Measurements from ENCODE around the gene SPACA5.
"Not testable (repeated sequence)": the region's sequence is repeated elsewhere in the genome, so short reads cannot be mapped to it uniquely, and the experiment has no call there.

Gene SPACA5

GRCh38 chrX:48006688-48007087 is at the start of gene SPACA5:
SPACA5 (plus strand) TSS chrX:48006988; CDS start chrX:48007803, 815 bp downstream.
- DNase-seq: not testable (repeated sequence)

GRCh38 chrX:47958206-47958605 is 48.6 kb upstream of the SPACA5 start:
- not testable (repeated sequence) for DNase-seq

GRCh38 chrX:47958761-47959342 is 47.9 kb upstream of the SPACA5 start:
- DNase-seq: peak; percentile 1 to 4

GRCh38 chrX:47960406-47960805 is 46.4 kb upstream of the SPACA5 start:
- DNase-seq: peak in 1 of 2 experiments; percentile 2

GRCh38 chrX:47961830-47962229 is 45.0 kb upstream of the SPACA5 start:
- DNase-seq: not testable (repeated sequence)

GRCh38 chrX:47965526-47965925 is 41.3 kb upstream of the SPACA5 start:
- DNase-seq: not testable (repeated sequence)

- no peak for DNase-seq
Observed at GRCh38 chrX:47973235-47973634, 33.6 kb upstream of the SPACA5 start.

GRCh38 chrX:47976254-47977151 is 30.3 kb upstream of the SPACA5 start:
- DNase-seq: no peak

- DNase-seq: no peak
Observed at GRCh38 chrX:47991263-47992094, 15.3 kb upstream of the SPACA5 start.

GRCh38 chrX:47992095-47992380 is 14.8 kb upstream of the SPACA5 start:
- DNase-seq: no peak

- no peak for DNase-seq
Observed at GRCh38 chrX:47992669-47993068, 14.1 kb upstream of the SPACA5 start.

- DNase-seq: no peak
Observed at GRCh38 chrX:48001260-48001659, 5.5 kb upstream of the SPACA5 start.

GRCh38 chrX:48002319-48002718 is 4.5 kb upstream of the SPACA5 start:
- no peak for DNase-seq

- no peak for DNase-seq
Observed at GRCh38 chrX:48002929-48003328, 3.9 kb upstream of the SPACA5 start.

- no peak for DNase-seq
Observed at GRCh38 chrX:48003367-48003757, 3.4 kb upstream of the SPACA5 start.

GRCh38 chrX:48003758-48004457 is 2.9 kb upstream of the SPACA5 start, which contains the start of gene ZNF182:
ZNF182 (minus strand) TSS chrX:48003989; CDS start chrX:48002609, 1,380 bp downstream.
- peak; percentile 81 to 83 for DNase-seq

- DNase-seq: not testable (repeated sequence)
Observed at GRCh38 chrX:48009445-48009960, 2.7 kb downstream of the SPACA5 start.

- not testable (repeated sequence) for DNase-seq
Observed at GRCh38 chrX:48016583-48017310, 10.0 kb downstream of the SPACA5 start.

- DNase-seq: not testable (repeated sequence)
Observed at GRCh38 chrX:48019892-48020291, 13.1 kb downstream of the SPACA5 start.

GRCh38 chrX:48020472-48020871 is 13.7 kb downstream of the SPACA5 start:
- peak in 1 of 2 experiments; percentile 3 for DNase-seq

GRCh38 chrX:48021026-48021900 is 14.5 kb downstream of the SPACA5 start:
- DNase-seq: peak; percentile 80
